HG02763 (cell line): Measurements from ENCODE around the gene TENT4A.

Experiments used
- ATAC-seq: cut with Tn5 transposase; IDR thresholded peaks from one replicate; pipeline ENCODE4 v1.9.1; 2021; ENCODE audit warnings: mild to moderate bottlenecking, moderate library complexity; ENCODE audit not compliant: unreplicated experiment

The TENT4A gene

DNA sequence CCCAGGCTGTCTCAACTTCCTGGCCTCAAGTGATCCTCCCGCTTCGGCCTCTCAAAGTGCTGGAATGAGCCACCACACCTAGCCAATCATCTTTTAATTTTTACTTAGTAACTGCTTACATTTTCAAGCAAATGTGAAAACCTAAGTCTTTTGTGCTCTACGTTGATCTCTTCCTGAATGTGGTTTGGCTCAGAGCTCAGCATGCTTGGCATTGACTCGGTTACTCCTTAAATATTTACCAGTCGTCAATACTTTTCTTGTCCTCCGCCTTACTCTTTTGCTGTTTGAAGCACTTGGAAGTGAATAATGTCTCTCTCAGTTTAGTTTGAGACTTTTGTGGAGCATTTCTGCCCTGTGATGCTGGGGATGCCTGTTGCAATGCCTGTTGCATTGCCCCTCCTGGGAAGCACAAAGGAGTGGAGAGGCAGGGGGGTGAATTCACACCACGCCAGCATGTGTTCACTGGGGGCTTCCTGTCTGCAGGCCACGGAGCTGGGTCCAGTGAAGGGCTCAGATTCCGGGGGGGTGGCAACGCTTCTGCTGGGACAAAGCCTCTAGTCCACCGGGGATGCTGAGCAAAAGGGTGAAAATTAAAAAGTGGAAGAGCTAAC lies 13.1 kb upstream of the TENT4A start:
- no peak for ATAC-seq

DNA sequence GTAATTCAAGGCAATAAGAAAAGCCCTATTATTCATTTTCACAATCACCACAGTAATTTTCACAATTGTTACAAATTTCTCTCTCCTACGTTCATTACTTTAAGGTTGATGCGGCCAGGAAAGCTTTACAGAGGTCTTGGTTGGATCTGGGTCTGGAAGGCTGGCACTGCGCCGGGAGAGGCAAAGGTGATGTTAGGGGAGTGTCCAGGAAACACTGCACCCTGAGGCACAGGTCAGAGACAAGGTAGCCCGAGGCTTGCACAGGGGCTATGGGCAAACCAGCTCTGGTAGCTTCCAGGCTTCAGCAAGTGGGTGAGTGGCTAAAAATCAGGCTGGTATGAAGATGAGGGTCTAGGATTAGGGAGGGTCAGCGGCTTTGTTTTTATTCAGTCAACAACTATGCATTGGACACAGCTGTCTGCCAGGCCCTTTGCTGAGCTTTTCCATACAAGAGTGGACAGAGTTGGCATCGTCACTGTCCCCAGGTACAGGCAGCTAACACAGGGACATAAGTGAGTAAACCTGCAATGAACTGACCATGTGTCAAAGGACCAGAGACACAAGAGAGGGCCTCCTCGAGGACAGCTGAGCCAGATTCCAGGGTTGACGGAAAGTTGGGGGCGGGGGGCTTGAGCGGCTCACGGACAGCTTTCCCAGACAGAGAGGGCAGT lies 12.4 kb upstream of the TENT4A start:
- no peak for ATAC-seq

- no peak for ATAC-seq
Observed at GRCh38 chr5:6701491-6701890, 11.7 kb upstream of the TENT4A start.

DNA sequence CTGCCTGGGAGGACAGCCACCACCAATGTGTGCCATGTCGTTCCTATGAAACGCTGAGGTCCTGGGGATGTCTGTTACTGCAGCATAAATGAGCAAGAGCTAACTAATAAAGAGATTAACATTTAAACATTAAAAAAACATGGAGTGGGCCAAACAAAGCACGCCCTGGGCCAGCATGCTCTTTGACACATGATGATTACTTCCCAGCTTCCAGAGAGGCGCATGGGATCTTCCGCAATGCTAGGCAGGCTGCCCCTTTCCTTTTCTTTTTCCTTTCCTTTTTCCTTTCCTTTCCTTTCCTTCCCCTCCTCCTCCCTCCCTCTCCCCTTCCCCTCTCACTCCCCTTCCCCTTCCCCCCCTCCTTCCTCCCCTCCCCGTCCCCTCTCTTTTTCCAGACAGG lies 10.6 kb upstream of the TENT4A start:
- no peak for ATAC-seq

DNA sequence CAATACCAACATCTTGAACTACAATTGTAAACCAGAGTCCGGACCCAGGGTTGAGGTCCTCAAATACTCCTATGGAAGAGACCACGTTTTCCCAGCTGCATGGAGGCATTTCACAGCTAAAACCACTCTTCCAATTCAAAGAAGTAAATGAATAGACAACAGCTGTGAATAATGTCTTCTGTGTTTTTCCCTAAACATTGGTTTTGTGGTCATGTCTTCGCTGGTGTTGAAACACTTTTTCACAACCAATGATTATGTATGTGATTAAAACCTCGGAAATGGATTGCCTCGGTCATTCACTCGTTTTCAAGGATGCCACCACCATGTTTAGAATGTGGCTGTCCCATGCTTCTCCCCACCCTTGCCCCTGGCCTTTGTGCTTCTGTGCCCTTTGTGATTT lies 9.4 kb upstream of the TENT4A start:
- no peak for ATAC-seq

GRCh38 chr5:6704361-6704851 lies 8.8 kb upstream of the TENT4A start:
- ATAC-seq: no peak

GRCh38 chr5:6705088-6705487 lies 8.1 kb upstream of the TENT4A start:
- ATAC-seq: no peak

DNA sequence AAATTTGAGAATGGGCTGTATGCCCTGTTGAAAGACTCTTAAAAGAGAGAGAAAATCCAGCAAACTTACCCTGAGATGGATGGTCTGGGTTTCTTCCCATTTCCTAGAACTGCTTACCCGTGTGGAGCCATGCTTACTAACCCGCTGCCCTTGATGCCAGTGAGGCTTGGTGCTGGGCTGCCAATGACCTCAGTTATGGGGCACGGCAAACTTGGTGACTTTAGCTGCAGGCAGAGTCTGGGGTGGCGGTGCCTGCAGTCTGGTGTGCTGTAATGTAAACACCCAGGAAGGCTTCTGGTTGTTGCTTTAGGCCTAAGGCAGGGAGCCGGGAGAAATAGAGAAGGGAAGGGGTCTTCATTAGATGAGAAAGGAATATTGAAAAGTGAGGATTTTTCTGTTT lies 7.3 kb upstream of the TENT4A start:
- ATAC-seq: no peak

DNA sequence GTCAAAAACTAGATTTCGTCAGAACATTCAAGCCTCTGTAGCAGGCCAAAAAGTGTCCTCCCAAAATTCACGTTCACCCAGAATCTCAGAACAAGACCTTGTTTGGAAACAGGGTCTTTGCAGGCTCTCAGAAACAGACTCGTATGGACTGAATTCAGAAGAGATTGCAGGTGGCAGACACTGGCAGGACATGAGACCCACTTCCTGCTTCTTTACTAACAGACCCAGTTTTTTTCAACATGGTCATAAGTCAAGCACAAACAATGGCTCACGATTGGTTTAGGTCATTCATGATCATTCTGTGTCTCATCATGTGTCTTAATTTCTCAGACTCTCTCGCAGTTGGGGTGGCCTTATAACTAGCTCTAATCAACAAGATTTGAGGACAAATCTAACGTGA lies 5.4 kb upstream of the TENT4A start:
- ATAC-seq: no peak

DNA sequence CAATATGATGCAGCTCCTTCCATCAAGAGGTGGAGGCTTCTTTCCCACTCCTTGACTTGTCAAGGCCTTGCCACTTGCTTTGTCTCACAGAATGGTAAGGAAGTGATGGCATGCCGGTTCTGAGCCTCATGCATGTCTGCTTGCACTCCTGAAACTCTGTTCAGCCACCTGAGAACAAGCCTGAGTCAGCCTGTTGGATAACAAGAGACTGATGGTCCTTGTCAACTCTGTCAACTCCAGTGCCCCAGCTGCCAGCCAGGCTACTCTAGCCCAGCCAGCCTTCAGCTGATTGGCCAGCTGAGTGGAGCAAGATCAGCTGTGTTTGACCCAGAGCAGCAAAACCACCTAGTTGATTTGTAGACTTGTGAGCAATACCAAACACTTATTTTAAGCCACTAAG lies 4.4 kb upstream of the TENT4A start:
- ATAC-seq: no peak

DNA sequence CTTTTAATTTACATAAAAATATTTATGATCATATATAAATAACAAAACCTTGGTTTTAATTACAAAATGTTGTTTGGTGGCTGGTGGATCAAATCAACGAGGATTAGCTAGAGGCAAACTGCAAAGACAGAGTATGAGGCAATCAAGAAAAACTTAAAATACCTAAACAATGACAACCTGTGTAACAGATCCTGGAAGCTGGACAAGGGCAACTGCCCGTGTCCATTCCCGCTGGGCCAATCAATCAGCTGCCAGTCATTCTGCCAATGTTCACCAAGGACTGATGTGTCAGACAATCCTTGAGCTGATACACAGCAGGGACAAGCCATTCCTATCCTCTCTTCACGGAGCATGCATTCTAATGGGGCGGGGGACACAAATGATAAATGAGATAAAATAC lies 3.2 kb upstream of the TENT4A start:
- ATAC-seq: no peak

- no peak for ATAC-seq
Observed at GRCh38 chr5:6710551-6711318, 2.5 kb upstream of the TENT4A start.

DNA sequence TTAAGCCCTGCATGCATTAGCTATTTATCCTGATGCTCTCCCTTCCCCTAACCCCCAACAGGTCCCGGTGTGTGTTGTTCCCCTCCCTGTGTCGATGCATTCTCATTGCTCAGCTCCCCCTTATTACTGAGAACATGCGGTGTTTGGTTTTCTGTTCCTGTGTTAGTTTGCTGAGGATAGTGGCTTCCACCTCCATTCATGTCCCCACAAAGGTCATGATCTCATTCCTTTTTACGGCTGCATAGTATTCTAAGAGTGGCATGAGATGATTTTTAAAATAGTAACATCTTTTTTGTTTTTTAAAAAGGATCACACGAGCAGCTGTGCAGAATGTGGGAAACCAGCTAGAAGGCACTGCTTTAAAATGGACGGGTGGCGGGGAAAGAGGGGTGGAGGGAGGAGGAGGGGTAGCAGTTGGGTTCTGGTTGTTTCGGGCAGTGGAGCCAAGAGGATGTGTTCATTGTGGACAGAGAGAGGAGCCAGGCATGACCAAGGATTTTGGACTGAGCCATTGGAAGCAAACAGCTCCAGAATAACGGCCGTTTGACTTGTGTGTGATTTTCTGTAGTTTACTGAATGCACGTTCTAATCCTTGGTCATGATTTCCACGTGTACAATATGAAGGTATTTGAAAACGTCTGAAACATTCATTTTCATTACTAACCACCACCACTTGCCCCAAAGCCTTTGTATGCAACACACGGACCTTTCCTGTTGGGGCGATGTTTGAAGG lies 1.7 kb upstream of the TENT4A start:
- ATAC-seq: no peak

- ATAC-seq: no peak
Observed at GRCh38 chr5:6712142-6712576, 1.1 kb upstream of the TENT4A start.

- peak; percentile 57 for ATAC-seq
Observed at GRCh38 chr5:6712577-6713273, 507 bp upstream of the TENT4A start.

GRCh38 chr5:6714226-6715041 lies 1.2 kb downstream of the TENT4A start:
- ATAC-seq: no peak

DNA sequence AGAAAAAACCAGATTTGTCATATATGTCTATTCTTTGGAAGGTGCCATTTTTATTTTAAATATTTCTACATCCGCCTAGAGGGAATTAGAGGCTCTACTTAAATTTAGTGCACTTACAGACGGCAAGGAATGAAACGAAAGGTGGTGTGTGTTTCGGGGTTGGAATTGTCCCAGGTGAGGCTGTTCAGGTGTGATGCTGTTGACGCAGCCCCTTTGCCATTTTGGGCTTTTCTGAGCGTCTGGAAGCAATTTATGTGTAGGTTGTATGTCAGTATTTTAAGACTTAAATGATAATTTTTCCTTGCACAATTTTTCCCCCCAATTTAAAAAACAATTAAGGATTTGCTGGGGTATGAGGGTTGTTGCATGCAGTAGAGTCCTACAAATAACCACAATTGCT lies 2.0 kb downstream of the TENT4A start:
- ATAC-seq: no peak

DNA sequence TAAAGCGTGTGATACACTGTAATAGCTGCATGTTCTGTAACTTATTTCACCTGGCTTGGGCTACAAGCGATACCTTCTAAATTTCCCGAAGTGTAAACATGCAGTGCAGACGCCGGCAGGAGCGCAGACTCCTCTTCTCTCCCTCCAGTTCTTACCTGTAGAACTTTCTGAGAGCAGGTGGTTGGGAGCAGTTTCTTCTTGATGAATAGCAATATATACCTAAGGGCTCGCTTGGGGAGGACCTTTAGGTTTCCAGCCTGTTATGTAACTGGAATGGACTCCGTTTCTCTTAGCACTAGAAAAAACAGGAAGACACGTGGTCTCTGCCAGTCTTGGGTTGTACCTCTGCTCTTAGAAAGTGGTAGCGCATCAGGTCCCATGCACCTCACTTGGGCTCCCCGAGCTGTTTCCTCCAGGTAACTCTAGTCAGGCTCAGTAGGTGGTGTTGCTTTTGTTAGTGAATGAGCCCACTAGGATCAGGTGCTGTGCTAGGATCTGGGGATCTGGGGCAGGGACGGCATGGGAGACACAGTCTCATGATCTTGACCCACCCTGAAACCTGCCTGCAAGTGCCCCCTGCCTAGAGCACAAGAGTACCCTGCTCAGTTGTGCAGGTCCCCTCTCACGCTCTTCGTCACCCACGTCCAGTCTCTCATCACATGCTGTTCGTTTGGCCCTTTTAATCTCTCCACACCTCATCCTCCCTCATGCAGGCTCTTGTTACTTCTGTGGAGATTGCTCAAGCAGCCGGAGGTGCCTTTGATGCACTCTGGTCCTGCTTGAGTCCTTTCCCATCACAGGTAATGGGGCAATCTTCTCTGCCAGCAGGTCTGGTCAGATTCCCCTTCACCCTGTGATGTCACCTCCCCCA lies 2.8 kb downstream of the TENT4A start:
- ATAC-seq: no peak

- no peak for ATAC-seq
Observed at GRCh38 chr5:6716629-6717149, 3.5 kb downstream of the TENT4A start.
